Fibroblast of mammary gland (primary cell): ENCODE results near the gene PUDP.
A peak's percentile ranks its signal among the peaks of the same experiment; 100 is the strongest.
"Not testable (repeated sequence)": the region's sequence is repeated elsewhere in the genome, so short reads cannot be mapped to it uniquely, and the experiment has no call there.

Experiments
- DNase-seq: peaks from one replicate; pipeline ENCODE4 v3.0.0-alpha.2; 2010; ENCODE audit warnings: low read depth
- H3K4me3 ChIP-seq: 2 replicates; pipeline ENCODE4 v1.5.1; 2011; ENCODE audit warnings: low read depth, mild to moderate bottlenecking, low read length, moderate library complexity; ENCODE audit not compliant: control insufficient read depth
- CTCF ChIP-seq: conservative IDR thresholded peaks from 2 replicates; pipeline ENCODE4 v1.5.1; 2011; ENCODE audit warnings: low read depth, low read length, inconsistent platforms; ENCODE audit not compliant: control insufficient read depth, insufficient read depth

The PUDP gene

GRCh38 chrX:7045238-7045955 lies 102.6 kb downstream of the PUDP start:
- no peak overlapping the region for H3K4me3 ChIP-seq
- no peak for DNase-seq
- TF ChIP-seq CTCF: no peak

- H3K4me3 ChIP-seq: not testable (repeated sequence)
- DNase-seq: peak; percentile 74
Measured at GRCh38 chrX:7043796-7044433, 104.0 kb downstream of the PUDP start.

- no peak for TF ChIP-seq CTCF
- DNase-seq: peak; percentile 28
Measured at GRCh38 chrX:7028246-7028645, 119.7 kb downstream of the PUDP start.

GRCh38 chrX:7027071-7027470 lies 120.9 kb downstream of the PUDP start:
- no peak for DNase-seq
- TF ChIP-seq CTCF: no peak
- no peak overlapping the region for H3K4me3 ChIP-seq

More at GRCh38 chrX:7028246-7028645, 119.7 kb downstream of the PUDP start:
- no peak overlapping the region for H3K4me3 ChIP-seq

GRCh38 chrX:7026365-7026764 lies 121.6 kb downstream of the PUDP start:
- not testable (repeated sequence) for DNase-seq, H3K4me3 ChIP-seq

GRCh38 chrX:7025471-7025870 lies 122.5 kb downstream of the PUDP start:
- no peak for TF ChIP-seq CTCF
- DNase-seq: no peak
- H3K4me3 ChIP-seq: no peak overlapping the region

GRCh38 chrX:7024850-7025249 lies 123.1 kb downstream of the PUDP start:
- no peak for TF ChIP-seq CTCF
- no peak overlapping the region for H3K4me3 ChIP-seq
- DNase-seq: no peak

- DNase-seq: not testable (repeated sequence)
Measured at GRCh38 chrX:7022996-7023395, 125.0 kb downstream of the PUDP start.

More at GRCh38 chrX:7022996-7023395, 125.0 kb downstream of the PUDP start:
- not testable (repeated sequence) for H3K4me3 ChIP-seq
